ENCODE measurements around the gene TEX101.
"Not testable (repeated sequence)": the region's sequence is repeated elsewhere in the genome, so short reads cannot be mapped to it uniquely, and the experiment has no call there.

TEX101 gene

DNA sequence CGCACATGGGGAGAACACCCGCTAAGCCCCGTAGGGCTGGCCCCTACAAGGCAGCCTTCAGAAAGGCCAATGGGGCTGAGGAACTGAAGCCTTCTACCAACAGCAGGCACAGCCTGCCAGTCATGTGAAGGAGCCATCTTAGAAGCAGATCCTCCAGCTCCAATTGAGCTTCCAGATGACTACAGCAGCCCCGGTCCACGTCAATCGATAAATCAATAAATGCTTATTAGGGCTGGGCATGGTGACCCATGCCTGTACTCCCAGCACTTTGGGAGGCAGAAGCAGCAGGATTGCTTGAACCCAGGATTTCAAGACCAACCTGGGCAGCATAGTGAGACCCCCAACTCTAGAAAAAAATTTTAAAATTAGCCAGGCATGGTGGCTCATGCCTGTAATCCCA, 23.0 kb downstream of the TEX101 start:
- no peak overlapping the region for H3K4me3 ChIP-seq (ENCODE audit: low read depth, low read length)
- TF ChIP-seq, protein P1, sequence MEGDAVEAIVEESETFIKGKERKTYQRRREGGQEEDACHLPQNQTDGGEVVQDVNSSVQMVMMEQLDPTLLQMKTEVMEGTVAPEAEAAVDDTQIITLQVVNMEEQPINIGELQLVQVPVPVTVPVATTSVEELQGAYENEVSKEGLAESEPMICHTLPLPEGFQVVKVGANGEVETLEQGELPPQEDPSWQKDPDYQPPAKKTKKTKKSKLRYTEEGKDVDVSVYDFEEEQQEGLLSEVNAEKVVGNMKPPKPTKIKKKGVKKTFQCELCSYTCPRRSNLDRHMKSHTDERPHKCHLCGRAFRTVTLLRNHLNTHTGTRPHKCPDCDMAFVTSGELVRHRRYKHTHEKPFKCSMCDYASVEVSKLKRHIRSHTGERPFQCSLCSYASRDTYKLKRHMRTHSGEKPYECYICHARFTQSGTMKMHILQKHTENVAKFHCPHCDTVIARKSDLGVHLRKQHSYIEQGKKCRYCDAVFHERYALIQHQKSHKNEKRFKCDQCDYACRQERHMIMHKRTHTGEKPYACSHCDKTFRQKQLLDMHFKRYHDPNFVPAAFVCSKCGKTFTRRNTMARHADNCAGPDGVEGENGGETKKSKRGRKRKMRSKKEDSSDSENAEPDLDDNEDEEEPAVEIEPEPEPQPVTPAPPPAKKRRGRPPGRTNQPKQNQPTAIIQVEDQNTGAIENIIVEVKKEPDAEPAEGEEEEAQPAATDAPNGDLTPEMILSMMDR (conservative IDR thresholded peaks at IDR 0.05; ENCODE audit: low read depth, low read length) = no peak
- no peak for DNase-seq (ENCODE audit: low read depth)

DNA sequence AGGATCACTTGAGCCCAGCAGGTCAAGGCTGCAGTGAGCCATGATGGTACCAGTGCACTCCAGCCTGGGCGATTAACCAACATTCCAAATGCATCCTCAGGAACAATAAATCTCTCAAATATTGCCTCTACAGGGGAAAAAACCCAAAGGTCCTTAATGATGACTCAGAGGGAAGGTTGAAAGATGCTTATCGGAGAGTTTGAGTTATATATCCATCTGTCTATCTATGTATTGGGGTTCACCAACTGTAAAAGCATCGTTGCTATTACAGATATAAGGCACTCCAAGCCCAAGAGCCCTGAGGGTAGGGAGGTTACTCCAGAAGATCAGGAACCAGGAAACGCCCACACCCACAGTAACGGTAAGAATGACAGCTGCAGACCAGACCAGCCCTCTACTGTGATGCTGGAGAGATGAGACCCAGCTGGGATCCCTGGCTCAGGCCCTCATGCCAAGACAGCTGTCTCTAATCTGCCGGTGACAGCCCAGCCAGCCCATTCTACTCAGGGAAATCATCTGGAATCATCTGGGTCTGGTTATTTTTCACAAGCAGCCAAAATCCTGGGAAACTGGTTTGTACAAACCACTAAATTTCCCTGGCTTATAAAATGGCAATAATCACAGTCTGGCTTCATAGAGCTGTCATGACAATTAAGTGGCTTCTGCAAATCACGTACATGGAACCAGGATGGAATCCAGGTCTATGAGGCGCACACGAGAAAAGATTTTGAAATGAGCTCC, 23.8 kb downstream of the TEX101 start:
- DNase-seq (ENCODE audit: low read depth) = peak; percentile 15
- H3K4me3 ChIP-seq (ENCODE audit: low read depth, low read length) = no peak overlapping the region
- TF ChIP-seq, protein P1 (conservative IDR thresholded peaks at IDR 0.05; ENCODE audit: low read depth, low read length) = no peak

DNA sequence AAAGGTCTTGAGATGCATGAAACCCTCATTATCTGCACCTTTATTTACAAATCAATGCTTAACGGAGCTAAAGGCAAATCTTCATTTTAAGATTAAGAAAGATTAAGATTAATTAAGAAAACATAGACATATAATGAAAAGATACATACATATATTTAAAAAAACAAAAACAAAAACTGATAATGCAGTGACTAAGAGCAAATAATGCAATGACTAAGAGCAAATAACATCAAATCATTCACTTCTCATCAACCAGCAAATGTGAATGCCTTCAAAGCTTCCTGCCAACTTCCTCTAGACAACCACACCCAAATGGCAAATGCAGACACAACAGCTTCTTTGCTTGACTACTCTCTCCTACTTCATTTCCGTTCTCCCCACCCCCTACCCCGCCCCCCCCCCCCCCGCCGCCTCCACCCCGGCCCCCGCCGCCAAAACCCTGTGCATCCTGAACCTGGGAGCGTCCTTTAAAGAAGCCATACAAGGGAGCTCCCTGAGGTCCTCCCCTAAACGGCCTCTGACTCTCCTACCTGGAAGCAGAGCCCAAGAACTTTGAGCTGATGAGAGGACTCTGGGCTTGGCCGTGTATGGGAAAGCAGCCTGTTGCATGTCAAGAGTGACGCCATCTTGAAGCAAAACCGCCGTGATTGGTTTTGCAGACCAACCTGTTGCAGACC, 24.5 kb downstream of the TEX101 start:
- H3K4me3 ChIP-seq (ENCODE audit: low read depth, low read length) = no peak overlapping the region
- DNase-seq (ENCODE audit: low read depth) = no peak
- TF ChIP-seq, protein P1 (conservative IDR thresholded peaks at IDR 0.05; ENCODE audit: low read depth, low read length) = no peak

DNA sequence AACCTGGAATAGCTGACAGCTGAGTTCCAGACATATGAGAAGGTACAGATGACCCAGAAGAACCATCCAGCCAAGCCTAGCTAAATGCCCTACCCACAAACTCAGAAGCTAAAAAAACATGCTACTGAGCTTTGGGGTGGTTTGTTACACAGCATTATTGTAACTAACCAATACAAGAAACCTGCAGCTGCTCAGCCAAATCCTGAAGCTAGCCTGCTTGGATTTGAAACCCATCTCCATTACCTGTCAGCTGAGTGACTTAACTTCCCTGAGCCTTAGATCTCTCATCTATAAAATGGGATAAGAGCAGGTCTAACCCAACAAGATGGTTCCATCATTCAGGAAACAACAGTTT, 25.0 kb downstream of the TEX101 start:
- TF ChIP-seq, protein P1 (conservative IDR thresholded peaks at IDR 0.05; ENCODE audit: low read depth, low read length) = no peak
- DNase-seq (ENCODE audit: low read depth) = no peak
- H3K4me3 ChIP-seq (ENCODE audit: low read depth, low read length) = no peak overlapping the region

DNA sequence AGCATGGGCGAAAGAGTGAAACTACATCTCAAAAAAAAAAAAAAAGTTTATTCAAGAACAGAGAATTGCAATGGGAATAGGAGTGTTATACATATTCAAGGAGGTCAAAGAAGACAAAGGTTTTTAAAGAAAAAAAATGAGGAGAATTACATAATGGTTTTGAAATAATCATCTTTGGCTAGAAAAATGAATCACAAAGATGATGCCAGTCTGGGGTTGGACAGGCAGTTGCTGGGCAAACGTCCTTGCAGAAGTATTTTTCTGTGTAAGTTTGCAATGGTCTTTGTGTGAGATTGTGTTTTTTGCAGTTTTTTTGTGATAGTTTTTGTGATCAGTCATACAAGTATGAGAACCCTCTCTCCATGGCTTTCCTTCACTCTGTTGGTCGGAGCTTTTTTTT, 27.0 kb downstream of the TEX101 start:
- DNase-seq (ENCODE audit: low read depth) = no peak
- TF ChIP-seq, protein P1 (conservative IDR thresholded peaks at IDR 0.05; ENCODE audit: low read depth, low read length) = no peak
- no peak overlapping the region for H3K4me3 ChIP-seq (ENCODE audit: low read depth, low read length)

DNA sequence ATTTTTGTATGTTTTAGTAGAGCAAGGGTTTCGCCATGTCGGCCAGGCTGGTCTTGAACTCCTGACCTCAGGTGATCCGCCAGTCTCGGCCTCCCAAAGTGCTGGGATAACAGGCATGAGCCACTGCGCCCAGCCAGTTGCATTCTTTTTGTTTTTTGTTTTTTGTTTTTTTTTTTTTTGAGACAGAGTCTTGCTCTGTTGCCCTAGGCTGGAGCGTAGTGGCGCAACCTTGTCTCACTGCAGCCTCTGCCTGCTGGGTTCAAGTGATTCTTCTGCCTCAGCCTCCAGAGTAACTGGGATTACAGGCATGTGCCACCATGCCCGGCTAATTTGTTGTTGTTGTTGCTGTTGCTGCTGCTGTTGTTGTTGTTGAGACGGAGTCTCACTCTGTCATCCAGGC, 29.4 kb downstream of the TEX101 start:
- not testable (repeated sequence) for H3K4me3 ChIP-seq (ENCODE audit: low read depth, low read length); DNase-seq (ENCODE audit: low read depth)

DNA sequence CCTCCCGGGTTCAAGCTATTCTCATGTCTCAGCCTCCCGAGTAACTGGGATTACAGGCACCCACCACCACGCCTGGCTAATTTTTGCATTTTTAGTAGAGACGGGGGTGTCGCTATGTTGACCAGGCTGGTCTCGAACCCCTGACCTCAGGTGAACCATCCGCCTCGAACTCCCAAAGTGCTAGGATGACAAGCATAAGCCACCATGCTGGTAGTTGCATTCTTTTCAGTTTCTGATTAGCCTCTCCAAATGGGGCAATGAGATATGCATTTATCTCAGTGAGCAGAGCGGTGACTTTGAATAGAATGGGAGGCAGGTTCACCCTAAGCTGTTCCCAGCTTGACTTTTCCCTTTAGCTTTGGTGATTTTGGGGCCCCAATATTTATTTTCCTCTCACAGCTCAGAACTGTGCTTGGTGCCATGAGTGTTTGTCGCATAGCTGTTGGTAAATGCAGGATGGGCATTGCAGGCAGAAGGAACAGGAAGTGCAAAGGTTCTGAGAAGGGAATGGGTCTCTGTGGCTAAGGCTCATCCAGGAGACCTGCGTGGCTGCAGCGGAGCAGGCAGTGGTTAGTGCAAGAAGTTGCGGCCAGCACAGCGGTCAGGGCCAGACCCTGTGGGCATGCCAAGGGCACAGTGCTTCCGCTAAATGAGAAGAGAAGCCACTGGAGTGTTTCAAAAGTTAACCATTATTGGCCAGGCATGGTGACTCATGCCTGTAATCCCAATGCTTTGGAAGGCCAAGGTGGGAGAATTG, 30.0 kb downstream of the TEX101 start:
- H3K4me3 ChIP-seq (ENCODE audit: low read depth, low read length) = no peak overlapping the region
- no peak for DNase-seq (ENCODE audit: low read depth)
- TF ChIP-seq, protein P1 (conservative IDR thresholded peaks at IDR 0.05; ENCODE audit: low read depth, low read length) = no peak
